H1 (cell line): ENCODE data around the gene CMKLR1. TPM values are rescaled to one million over a fixed set of nuclear protein-coding genes. Genes with fewer than 3 reads are reported as not detected.

Source experiments
- CHD2 ChIP-seq: IDR thresholded peaks from 2 replicates; pipeline ENCODE4 v1.6.1; 2012; ENCODE audit warnings: low read length, improper control_type of control experiment
- FOSL1 ChIP-seq: IDR thresholded peaks from 2 replicates; pipeline ENCODE4 v1.6.1; 2011; ENCODE audit warnings: mild to moderate bottlenecking, low read depth, low read length, moderate library complexity; ENCODE audit not compliant: insufficient read depth
- KDM5A ChIP-seq: fragments of 200-600 bp; IDR thresholded peaks from 2 replicates; pipeline ENCODE4 v1.7.1; 2012; ENCODE audit warnings: mild to moderate bottlenecking, low read length, inconsistent platforms, mixed read lengths
- NANOG ChIP-seq: IDR thresholded peaks from 2 replicates; pipeline ENCODE4 v1.6.1; 2011; ENCODE audit warnings: low read length, low read depth, mild to moderate bottlenecking, inconsistent platforms; ENCODE audit not compliant: insufficient read depth, poor library complexity, severe bottlenecking
- RXRA ChIP-seq: IDR thresholded peaks from 2 replicates; pipeline ENCODE4 v1.6.1; 2011; ENCODE audit warnings: low read depth, mild to moderate bottlenecking, low read length, moderate library complexity; ENCODE audit not compliant: insufficient read depth
- SAP30 ChIP-seq: fragments of 300-600 bp; sonication (generic); IDR thresholded peaks from 2 replicates; pipeline ENCODE4 v1.7.1; 2012; ENCODE audit warnings: low read length, moderate library complexity, mild to moderate bottlenecking, inconsistent platforms; ENCODE audit not compliant: insufficient read depth, insufficient replicate concordance
- SUZ12 ChIP-seq: fragments of 200-600 bp; sonication (generic); IDR thresholded peaks from 2 replicates; pipeline ENCODE4 v1.6.1; 2012; ENCODE audit warnings: mild to moderate bottlenecking, inconsistent platforms, low read length, moderate library complexity, mixed read lengths
- YY1 ChIP-seq: IDR thresholded peaks from 2 replicates; pipeline ENCODE4 v1.6.1; 2011; ENCODE audit warnings: low read depth, mild to moderate bottlenecking, low read length
- polyA plus RNA-seq, 7 experiments: library from polyadenylated mRNA; depleted of rRNA in 3 of 7; stranded (reverse) in 5 of 7; unstranded in 2 of 7; fragments of >200 nt in 5 of 7; fragments of 200-250 nt in 2 of 7; gene quantifications; 1 replicate in 5 of 7; 2 replicates in 1 of 7; 4 replicates in 1 of 7; pipeline versions ENCODE4 v1.2.1 to v1.2.3, GENCODE V29; 2011 to 2013; ENCODE audit warnings: missing spikeins in 2 of 7, mixed read lengths in 2 of 7
- total RNA-seq: library from RNA; stranded (reverse); fragmentation: NEBNext Ultra II Directional; extraction: Animal tissue kit (Norgen Biotek cat#: 25700); gene quantifications from 2 replicates; pipeline ENCODE4 v1.2.1, GENCODE V29; 2021

Gene CMKLR1
- total and polyA plus RNA-seq, 2 of the 8 experiments (the other 6 are each of a cell fraction or from before 2014, with no cell fraction given): 2.1 to 2.8 TPM

GRCh38 chr12:108338915-108339657 is at the start of gene CMKLR1 (continued):
- TF ChIP-seq RXRA (no peak), CHD2 (no peak), NANOG (no peak), SUZ12 (no peak), FOSL1 (no peak), KDM5A (no peak), YY1 (no peak), SAP30 (no peak)
